Measurements from ENCODE around the gene CERK.

Gene CERK

DNA sequence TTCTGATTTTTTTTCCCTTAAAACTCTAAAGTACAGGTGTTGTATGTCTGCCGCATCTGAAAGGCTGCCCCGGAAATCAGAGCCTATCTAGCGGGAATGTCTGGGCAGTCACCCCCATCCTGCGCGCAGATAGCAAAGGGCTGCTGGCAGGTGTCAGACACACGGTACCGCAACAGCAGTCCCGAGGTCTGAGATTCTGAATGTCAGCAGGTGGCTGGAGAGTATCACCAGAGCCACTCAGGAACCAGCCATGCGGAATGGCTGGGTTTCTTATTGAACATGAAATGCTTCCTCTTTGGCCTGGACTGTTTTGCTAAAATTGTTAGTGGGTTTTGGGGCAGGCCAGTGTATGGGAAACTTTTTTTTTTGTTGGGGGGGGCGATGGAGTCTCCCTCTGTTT, 53.3 kb downstream of the CERK start:
- peaks cover 2 to 48% (median 21%) of the 10 kb centered on the region in 5 donors for H3K4me1 ChIP-seq (ENCODE audit: control insufficient read depth in 5 of 5, insufficient read depth in 5 of 5, low read length in 5 of 5)
- peaks cover 0 to 32% (median 31%) of the 10 kb centered on the region in 5 donors for H3K36me3 ChIP-seq (ENCODE audit: control insufficient read depth in 5 of 5, insufficient read depth in 5 of 5, low read length in 5 of 5)
- peak overlapping the region; percentile 67 for H3K27ac ChIP-seq (ENCODE audit: low read depth, low read length)
- no peaks in the 10 kb centered on the region for H3K27me3 ChIP-seq (ENCODE audit: control insufficient read depth in 5 of 5, insufficient read depth in 4 of 5, low read length in 5 of 5)
- H3K9ac ChIP-seq (ENCODE audit: low read length in 5 of 5), result no peak overlapping the region
- H3K4me3 ChIP-seq (ENCODE audit: low read depth in 1 of 5, low read length in 5 of 5), result no peak overlapping the region
- H3K9me3 ChIP-seq (ENCODE audit: control insufficient read depth in 5 of 5, low read length in 5 of 5), result no peaks in the 10 kb centered on the region

- Histone ChIP-seq H3K9me3 (ENCODE audit: control insufficient read depth in 5 of 5, low read length in 5 of 5) (no peaks in the 10 kb centered on the region), H3K27ac (ENCODE audit: low read depth, low read length) (no peak overlapping the region), H3K36me3 (ENCODE audit: control insufficient read depth in 5 of 5, insufficient read depth in 5 of 5, low read length in 5 of 5) (peaks cover 0 to 28% (median 23%) of the 10 kb centered on the region in 5 donors), H3K27me3 (ENCODE audit: control insufficient read depth in 5 of 5, insufficient read depth in 4 of 5, low read length in 5 of 5) (no peaks in the 10 kb centered on the region), H3K4me3 (ENCODE audit: low read depth in 1 of 5, low read length in 5 of 5) (no peak overlapping the region), H3K4me1 (ENCODE audit: control insufficient read depth in 5 of 5, insufficient read depth in 5 of 5, low read length in 5 of 5) (peaks cover 0 to 47% (median 35%) of the 10 kb centered on the region in 5 donors), H3K9ac (ENCODE audit: low read length in 5 of 5) (no peak overlapping the region)
Measured at GRCh38 chr22:46682011-46682731, 55.9 kb downstream of the CERK start.

- Histone ChIP-seq H3K9ac (ENCODE audit: low read length in 5 of 5) (no peak overlapping the region), H3K36me3 (ENCODE audit: control insufficient read depth in 5 of 5, insufficient read depth in 5 of 5, low read length in 5 of 5) (peaks cover 0 to 30% (median 24%) of the 10 kb centered on the region in 5 donors), H3K4me1 (ENCODE audit: control insufficient read depth in 5 of 5, insufficient read depth in 5 of 5, low read length in 5 of 5) (peaks cover 0 to 38% (median 28%) of the 10 kb centered on the region in 5 donors), H3K27ac (ENCODE audit: low read depth, low read length) (no peak overlapping the region), H3K9me3 (ENCODE audit: control insufficient read depth in 5 of 5, low read length in 5 of 5) (no peaks in the 10 kb centered on the region), H3K4me3 (ENCODE audit: low read depth in 1 of 5, low read length in 5 of 5) (no peak overlapping the region), H3K27me3 (ENCODE audit: control insufficient read depth in 5 of 5, insufficient read depth in 4 of 5, low read length in 5 of 5) (no peaks in the 10 kb centered on the region)
Measured at GRCh38 chr22:46681010-46681409, 57.0 kb downstream of the CERK start.

DNA sequence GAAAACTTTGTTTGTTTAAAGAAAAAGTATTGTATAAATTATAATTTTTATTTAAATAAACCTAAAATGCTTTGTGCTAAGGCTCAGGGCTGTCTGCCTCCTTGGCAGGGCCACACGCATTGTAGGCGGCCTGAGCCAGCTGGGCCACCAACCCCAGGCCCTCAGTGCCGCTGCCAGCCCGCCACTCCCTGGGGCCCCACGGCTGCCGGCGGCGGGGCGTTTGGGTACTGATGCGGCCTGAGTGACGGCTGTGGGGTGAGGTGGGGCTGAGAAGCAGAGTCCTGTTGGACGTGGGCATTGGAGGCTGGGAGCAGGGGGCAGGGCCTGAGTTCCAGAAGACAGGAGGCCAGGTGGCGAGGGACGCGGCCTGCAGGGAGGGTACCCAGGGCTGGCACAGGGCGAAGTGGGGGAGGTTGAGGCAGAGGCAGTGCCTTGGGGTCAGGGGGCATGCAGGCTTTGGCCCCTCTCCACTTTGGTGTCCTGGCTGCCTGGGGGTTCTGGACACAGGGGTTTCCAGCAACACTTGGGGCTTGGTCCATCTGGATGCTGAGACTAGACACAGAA, 58.3 kb downstream of the CERK start:
- Histone ChIP-seq H3K27ac (ENCODE audit: low read depth, low read length) (no peak overlapping the region), H3K9ac (ENCODE audit: low read length in 5 of 5) (no peak overlapping the region)

DNA sequence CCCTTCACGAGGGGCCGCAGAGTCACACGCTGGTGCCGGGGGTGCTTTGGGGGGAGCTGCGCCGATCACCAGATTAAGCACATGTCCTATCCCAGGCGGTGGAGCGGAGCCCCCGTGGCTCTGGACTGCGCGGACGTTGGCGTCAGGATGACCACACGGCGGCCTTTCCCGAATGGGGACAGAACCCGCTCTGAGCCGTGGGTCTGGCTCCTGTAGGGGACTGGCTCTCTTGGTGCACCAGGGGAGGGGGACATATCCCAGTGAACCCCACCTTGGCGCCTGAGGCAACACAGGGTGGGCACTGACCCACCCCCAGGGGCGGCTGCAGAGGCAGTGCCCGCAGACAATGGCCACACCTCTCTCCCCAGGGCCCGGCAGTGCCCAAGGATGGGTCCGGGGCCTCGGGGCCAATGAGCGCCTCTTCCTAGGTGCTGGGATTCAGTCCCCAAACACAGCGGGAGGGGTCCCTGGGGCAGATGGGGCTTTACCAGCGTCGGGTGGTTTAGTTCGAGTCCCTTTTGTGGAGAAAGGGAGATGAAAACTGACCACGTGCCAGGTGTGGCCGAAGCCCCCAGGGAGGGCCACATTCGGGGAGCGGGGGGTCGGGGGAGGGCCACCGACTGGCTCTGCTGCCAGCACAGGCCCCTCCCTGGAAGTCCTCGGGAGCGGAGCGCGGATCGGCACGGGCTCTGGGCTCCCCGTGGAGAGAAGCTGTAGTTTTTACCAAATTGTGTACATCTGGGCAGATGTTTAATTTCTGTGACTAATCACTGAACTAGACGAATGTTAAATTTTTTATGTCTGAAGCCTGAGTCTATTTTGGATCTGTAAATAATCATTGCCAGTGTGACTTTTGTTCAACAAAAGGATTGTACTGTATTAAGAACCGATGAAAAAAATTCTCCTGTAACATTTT, 59.0 kb downstream of the CERK start:
- Histone ChIP-seq H3K27ac (ENCODE audit: low read depth, low read length) (no peak overlapping the region), H3K27me3 (ENCODE audit: control insufficient read depth in 5 of 5, insufficient read depth in 4 of 5, low read length in 5 of 5) (no peaks in the 10 kb centered on the region), H3K9me3 (ENCODE audit: control insufficient read depth in 5 of 5, low read length in 5 of 5) (no peaks in the 10 kb centered on the region), H3K4me3 (ENCODE audit: low read depth in 1 of 5, low read length in 5 of 5) (no peak overlapping the region), H3K4me1 (ENCODE audit: control insufficient read depth in 5 of 5, insufficient read depth in 5 of 5, low read length in 5 of 5) (peaks cover 0 to 34% (median 19%) of the 10 kb centered on the region in 5 donors), H3K9ac (ENCODE audit: low read length in 5 of 5) (peak overlapping the region in 1 of 5 donors; percentile 39), H3K36me3 (ENCODE audit: control insufficient read depth in 5 of 5, insufficient read depth in 5 of 5, low read length in 5 of 5) (peaks cover 0 to 46% (median 38%) of the 10 kb centered on the region in 5 donors)

More for the DNA sequence above, 58.3 kb downstream of the CERK start:
- Histone ChIP-seq H3K4me1 (ENCODE audit: control insufficient read depth in 5 of 5, insufficient read depth in 5 of 5, low read length in 5 of 5) (peaks cover 0 to 35% (median 18%) of the 10 kb centered on the region in 5 donors), H3K36me3 (ENCODE audit: control insufficient read depth in 5 of 5, insufficient read depth in 5 of 5, low read length in 5 of 5) (peaks cover 0 to 39% (median 31%) of the 10 kb centered on the region in 5 donors), H3K4me3 (ENCODE audit: low read depth in 1 of 5, low read length in 5 of 5) (no peak overlapping the region), H3K9me3 (ENCODE audit: control insufficient read depth in 5 of 5, low read length in 5 of 5) (no peaks in the 10 kb centered on the region), H3K27me3 (ENCODE audit: control insufficient read depth in 5 of 5, insufficient read depth in 4 of 5, low read length in 5 of 5) (no peaks in the 10 kb centered on the region)

DNA sequence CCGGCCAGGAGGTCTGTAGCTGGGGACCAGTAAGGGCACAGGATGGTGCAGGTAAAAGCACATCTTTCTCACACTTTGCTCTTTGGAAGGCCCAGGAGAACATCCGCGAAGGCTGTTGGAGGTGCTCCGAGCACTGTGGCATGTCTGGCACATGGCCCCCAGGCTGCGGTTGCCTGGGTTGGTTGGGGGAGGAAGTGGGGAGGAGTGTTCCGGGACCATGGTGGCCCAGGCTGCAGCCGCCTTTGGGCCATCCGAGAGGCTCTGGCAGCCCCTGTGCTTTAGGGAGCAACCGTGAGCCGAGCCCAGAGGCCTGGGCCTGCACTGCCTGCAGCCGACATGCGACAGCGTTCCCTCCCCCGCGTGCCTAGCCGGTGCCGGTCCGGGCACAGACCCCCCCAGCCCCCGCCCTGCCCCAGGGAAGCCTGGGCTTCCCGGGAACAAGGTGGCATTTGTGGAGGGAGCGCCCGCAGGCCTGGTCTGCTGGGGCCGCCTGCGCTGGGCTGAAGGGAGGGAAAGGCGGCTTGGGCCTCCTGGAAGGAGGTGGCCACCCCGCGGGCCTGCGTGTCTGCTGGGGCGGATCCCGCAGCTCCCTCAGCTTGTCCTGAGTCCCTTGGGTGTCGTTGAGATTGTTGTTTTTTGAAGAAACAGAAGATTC, 59.9 kb downstream of the CERK start:
- no peaks in the 10 kb centered on the region for H3K9me3 ChIP-seq (ENCODE audit: control insufficient read depth in 5 of 5, low read length in 5 of 5)
- peak overlapping the region in 1 of 5 donors; percentile 39 for H3K9ac ChIP-seq (ENCODE audit: low read length in 5 of 5)
- no peak overlapping the region for H3K4me3 ChIP-seq (ENCODE audit: low read depth in 1 of 5, low read length in 5 of 5)
- peaks cover 0 to 56% (median 47%) of the 10 kb centered on the region in 5 donors for H3K36me3 ChIP-seq (ENCODE audit: control insufficient read depth in 5 of 5, insufficient read depth in 5 of 5, low read length in 5 of 5)
- no peaks in the 10 kb centered on the region for H3K27me3 ChIP-seq (ENCODE audit: control insufficient read depth in 5 of 5, insufficient read depth in 4 of 5, low read length in 5 of 5)
- H3K27ac ChIP-seq (ENCODE audit: low read depth, low read length), result no peak overlapping the region
- H3K4me1 ChIP-seq (ENCODE audit: control insufficient read depth in 5 of 5, insufficient read depth in 5 of 5, low read length in 5 of 5), result peaks cover 0 to 41% (median 25%) of the 10 kb centered on the region in 5 donors

DNA sequence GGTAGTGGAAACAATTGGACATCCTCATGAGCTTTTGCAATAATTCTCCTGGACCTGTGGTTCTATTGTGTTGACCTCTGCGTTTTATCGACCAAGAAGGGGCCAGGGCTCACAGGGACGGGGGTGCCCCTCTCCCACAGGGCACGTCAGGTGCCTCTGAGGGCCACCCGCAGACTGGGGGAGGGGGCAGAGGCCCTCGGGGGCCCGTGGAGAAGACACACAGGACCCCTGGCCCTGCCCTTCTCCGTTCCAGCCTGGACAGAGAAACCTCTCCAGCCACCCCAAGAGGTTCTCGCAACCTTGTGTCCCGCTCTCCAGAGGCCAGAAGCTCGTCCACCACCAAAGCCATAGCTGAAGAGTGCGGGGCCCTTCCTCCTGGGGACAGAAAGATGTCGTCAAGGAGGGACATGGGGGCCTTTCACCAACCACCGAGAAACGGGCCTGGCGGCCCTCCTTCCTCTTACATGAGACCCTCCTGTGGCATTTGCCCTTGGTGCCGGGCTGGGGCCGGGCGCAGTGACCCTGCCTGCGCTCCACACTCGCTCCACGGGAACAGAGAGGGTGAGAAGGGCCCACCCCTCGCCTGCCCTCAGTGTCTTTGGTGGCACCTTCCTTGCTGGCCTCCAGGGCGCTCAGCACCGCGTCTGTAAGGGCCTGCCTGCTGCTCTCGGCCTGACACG, 60.6 kb downstream of the CERK start:
- Histone ChIP-seq H3K9me3 (ENCODE audit: control insufficient read depth in 5 of 5, low read length in 5 of 5) (no peaks in the 10 kb centered on the region), H3K9ac (ENCODE audit: low read length in 5 of 5) (no peak overlapping the region), H3K27me3 (ENCODE audit: control insufficient read depth in 5 of 5, insufficient read depth in 4 of 5, low read length in 5 of 5) (no peaks in the 10 kb centered on the region), H3K36me3 (ENCODE audit: control insufficient read depth in 5 of 5, insufficient read depth in 5 of 5, low read length in 5 of 5) (peaks cover 0 to 56% (median 48%) of the 10 kb centered on the region in 5 donors), H3K27ac (ENCODE audit: low read depth, low read length) (no peak overlapping the region), H3K4me1 (ENCODE audit: control insufficient read depth in 5 of 5, insufficient read depth in 5 of 5, low read length in 5 of 5) (peaks cover 0 to 45% (median 25%) of the 10 kb centered on the region in 5 donors), H3K4me3 (ENCODE audit: low read depth in 1 of 5, low read length in 5 of 5) (no peak overlapping the region)

DNA sequence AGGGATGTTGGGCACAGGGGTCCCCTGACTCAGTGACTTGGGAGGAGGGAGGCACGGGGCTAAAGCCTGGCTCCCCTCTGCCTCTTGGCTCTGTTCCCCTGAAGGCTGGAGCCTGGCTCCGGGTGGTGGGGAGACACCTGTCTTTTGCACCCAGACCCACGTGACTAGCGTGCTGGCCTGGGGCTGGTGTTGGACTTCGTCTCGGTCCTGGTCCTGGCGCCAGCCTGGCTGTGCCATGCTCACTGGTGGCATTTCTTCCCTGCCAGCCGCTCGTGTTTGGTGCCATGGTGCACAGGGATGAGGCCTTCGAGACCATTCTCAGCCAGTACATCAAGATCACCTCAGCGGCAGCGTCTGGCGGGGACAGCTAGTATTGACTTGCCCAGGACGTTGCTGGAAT, 61.2 kb downstream of the CERK start:
- no peaks in the 10 kb centered on the region for H3K9me3 ChIP-seq (ENCODE audit: control insufficient read depth in 5 of 5, low read length in 5 of 5)
- peaks cover 0 to 46% (median 25%) of the 10 kb centered on the region in 5 donors for H3K4me1 ChIP-seq (ENCODE audit: control insufficient read depth in 5 of 5, insufficient read depth in 5 of 5, low read length in 5 of 5)
- H3K4me3 ChIP-seq (ENCODE audit: low read depth in 1 of 5, low read length in 5 of 5), result no peak overlapping the region
- H3K9ac ChIP-seq (ENCODE audit: low read length in 5 of 5), result no peak overlapping the region
- H3K36me3 ChIP-seq (ENCODE audit: control insufficient read depth in 5 of 5, insufficient read depth in 5 of 5, low read length in 5 of 5), result peaks cover 0 to 56% (median 45%) of the 10 kb centered on the region in 5 donors
- H3K27ac ChIP-seq (ENCODE audit: low read depth, low read length), result no peak overlapping the region
- H3K27me3 ChIP-seq (ENCODE audit: control insufficient read depth in 5 of 5, insufficient read depth in 4 of 5, low read length in 5 of 5), result no peaks in the 10 kb centered on the region

DNA sequence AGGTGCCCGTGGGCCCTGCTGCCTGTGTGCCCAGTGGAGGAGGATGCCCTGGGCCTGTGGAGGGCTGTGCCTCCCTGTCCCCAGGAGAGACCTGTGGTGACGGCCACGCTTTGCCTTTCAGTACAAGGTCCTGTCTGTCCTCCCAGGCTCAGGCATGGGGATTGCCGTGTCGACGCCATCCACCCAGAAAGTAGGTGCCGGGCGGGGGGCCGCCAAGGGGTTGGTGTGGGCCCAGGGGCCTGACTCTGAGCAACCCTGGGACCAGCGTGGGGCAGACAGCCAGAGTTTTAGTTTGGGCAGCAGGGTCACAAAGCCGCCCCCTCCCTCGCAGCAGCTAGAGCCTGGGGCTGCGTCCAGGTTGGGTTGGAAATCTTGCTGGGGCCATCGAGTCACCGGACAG, 61.6 kb downstream of the CERK start:
- H3K4me1 ChIP-seq (ENCODE audit: control insufficient read depth in 5 of 5, insufficient read depth in 5 of 5, low read length in 5 of 5), result peaks cover 0 to 46% (median 25%) of the 10 kb centered on the region in 5 donors
- H3K36me3 ChIP-seq (ENCODE audit: control insufficient read depth in 5 of 5, insufficient read depth in 5 of 5, low read length in 5 of 5), result peaks cover 0 to 56% (median 45%) of the 10 kb centered on the region in 5 donors
- no peak overlapping the region for H3K27ac ChIP-seq (ENCODE audit: low read depth, low read length)
- no peak overlapping the region for H3K4me3 ChIP-seq (ENCODE audit: low read depth in 1 of 5, low read length in 5 of 5)
- H3K27me3 ChIP-seq (ENCODE audit: control insufficient read depth in 5 of 5, insufficient read depth in 4 of 5, low read length in 5 of 5), result no peaks in the 10 kb centered on the region
- no peaks in the 10 kb centered on the region for H3K9me3 ChIP-seq (ENCODE audit: control insufficient read depth in 5 of 5, low read length in 5 of 5)
- no peak overlapping the region for H3K9ac ChIP-seq (ENCODE audit: low read length in 5 of 5)
